HL-60/S4 treated with phorbol 12-myristate 13-acetate at 8.2 ng/mL for 4 days and 3 days (cell line): ENCODE measurements around the gene ORC3.
"Not testable (repeated sequence)": the region's sequence is repeated elsewhere in the genome, so short reads cannot be mapped to it uniquely, and the experiment has no call there.

Source experiments
- in situ Hi-C: fragments of 300-500 bp; cut with MboI; formaldehyde crosslinking; loops from 2 replicates; pipeline ENCODE4 v1.15.0; 2022; ENCODE audit warnings: low sequenced_read_pairs

The ORC3 gene

GRCh38 chr6:87658516-87658915, 68.6 kb downstream of the ORC3 start:
- in situ Hi-C loops = no loop called here

DNA sequence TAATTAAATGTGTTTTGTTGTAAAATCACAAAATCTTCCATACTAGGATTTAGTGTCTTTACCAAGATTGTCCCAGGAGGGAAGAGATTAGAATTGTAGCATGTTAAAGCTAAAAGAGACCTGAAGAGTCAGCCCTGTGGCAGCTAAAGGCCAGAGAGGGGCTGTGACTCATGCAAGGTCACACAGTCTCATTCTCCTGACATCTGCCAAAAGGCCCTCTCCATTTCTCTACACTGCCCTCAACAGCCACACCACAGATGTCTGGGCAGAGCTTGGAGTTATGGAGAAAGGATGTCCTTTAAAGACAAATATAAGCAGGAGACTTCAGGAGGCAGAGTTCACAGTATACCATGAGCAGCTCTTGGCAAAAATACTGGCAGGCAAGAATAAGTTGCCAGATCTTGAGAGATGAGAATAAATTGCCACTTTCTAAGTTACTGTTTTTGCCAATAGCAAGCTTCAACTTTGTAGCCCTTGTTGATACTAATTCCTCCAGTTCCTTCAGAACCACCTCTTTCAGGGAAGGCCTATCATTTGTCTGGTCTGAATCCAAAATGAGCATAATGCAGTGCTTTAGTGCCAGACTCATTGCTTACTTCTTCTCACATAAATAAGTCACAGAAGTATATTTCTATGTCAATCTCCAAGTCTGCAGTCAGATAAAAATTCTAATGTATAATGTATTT, 70.4 kb downstream of the ORC3 start:
- in situ Hi-C loops = no loop called here

GRCh38 chr6:87661016-87661415, 71.1 kb downstream of the ORC3 start:
- in situ Hi-C loops = no loop called here

- in situ Hi-C loops = no loop called here
These were observed 71.6 kb downstream of the ORC3 start for GRCh38 chr6:87661503-87661902.

DNA sequence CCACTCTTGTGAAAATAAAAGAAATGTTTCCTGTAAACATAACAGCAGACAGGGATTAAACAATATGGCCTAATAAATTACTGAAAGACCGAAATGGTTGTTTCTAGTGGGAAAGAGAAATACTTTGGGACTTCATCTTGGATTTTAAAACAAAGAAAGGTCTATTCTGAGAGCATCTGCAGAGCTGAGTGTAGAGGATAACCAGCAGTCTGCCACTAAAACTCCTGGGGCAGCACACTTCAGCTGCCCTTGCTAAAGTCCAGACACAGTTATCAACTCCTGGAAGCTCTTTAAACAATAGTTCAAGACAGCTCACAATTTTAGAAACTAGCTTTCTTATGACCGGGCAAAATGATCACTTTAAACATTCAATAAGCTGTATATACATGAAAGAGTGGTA, 73.5 kb downstream of the ORC3 start:
- in situ Hi-C loops = no loop called here

- in situ Hi-C loops = no loop called here
These were observed 75.1 kb downstream of the ORC3 start for GRCh38 chr6:87664921-87665485.

- in situ Hi-C loops = no loop called here
These were observed 77.1 kb downstream of the ORC3 start for GRCh38 chr6:87667032-87667431.

- in situ Hi-C loops = no loop called here
These were observed 78.1 kb downstream of the ORC3 start for GRCh38 chr6:87668013-87668412.

GRCh38 chr6:87669051-87669450, 79.1 kb downstream of the ORC3 start:
- in situ Hi-C loops = no loop called here

DNA sequence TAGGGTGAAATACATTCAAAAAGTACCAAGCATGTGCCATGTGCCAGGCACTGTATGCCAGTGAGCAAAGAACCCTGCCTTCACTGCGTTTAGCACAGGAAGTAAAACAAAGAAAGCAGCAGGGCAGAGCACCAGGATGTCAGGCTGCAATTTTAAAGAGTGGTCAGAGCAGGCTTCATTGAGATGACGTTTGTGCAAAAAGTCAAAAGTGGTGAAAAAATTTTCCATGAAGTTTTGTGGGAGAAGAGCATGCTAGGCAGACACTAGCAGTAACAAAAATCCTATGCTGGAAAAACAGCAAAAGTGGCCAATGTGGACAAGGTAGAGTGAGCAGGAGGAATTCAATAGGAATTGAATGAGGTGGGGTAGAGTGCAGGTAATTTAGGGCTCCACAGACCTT, 80.8 kb downstream of the ORC3 start:
- in situ Hi-C loops = no loop called here

- in situ Hi-C loops = no loop called here
These were observed 81.7 kb downstream of the ORC3 start for GRCh38 chr6:87671555-87672029.

DNA sequence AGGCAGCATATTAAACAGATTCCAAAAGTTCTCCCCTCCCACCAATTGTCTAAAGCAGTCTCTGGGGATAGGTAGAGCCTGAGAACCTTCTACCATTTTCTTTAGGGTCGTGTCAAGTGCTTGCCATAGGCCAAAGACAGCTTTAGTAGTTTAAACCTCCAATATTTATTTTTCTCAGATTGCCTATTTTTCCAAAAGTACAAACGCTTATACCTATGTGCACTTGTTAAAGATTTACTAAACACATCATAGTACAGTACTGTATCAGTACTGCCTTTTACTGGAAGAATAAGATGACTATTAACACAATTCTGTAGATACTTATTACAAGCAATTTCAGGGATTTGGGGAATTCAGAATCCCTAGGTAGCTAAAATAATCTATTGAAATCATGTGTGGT, 82.7 kb downstream of the ORC3 start:
- in situ Hi-C loops = no loop called here

- in situ Hi-C loops = no loop called here
These were observed 83.3 kb downstream of the ORC3 start for GRCh38 chr6:87673237-87673636.

DNA sequence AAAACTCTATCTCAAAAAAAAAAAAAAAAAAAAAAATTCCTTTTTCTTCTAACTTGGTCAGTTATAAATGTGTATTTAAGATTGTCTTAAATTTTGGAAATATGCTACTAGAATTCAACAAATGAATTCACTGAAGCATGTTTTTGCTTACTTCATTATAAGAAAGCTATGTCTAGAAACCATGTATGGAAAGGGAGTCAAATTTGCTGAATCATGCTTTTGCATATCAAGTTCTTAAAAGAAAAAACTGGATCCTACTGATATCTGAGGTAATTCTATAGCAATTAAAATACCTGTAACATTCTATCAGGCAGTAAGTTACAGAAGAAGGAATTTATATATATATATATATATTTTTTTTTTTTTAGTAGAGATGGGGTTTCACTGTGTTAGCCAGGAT, 84.4 kb downstream of the ORC3 start:
- in situ Hi-C loops = no loop called here

- in situ Hi-C loops = no loop called here
These were observed 85.2 kb downstream of the ORC3 start for GRCh38 chr6:87675004-87675681.

DNA sequence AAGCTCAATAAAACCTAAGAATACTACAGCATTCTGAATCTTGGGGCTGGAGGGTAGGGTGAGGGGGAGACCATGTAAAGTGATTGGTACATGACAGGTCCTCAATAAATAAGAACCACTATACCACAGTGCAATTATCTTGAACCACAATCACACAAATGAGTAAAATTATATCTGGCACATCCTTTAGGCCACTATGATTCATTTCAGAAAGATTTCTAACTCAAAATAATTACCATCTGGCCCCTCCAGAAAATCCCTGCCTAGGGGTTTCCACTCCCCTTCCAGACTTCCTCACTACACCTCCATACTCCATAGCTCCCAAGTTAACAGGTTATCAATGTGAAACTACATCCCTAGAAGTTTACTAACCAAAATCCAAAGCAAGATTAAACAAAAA, 92.4 kb downstream of the ORC3 start:
- in situ Hi-C loops = no loop called here

DNA sequence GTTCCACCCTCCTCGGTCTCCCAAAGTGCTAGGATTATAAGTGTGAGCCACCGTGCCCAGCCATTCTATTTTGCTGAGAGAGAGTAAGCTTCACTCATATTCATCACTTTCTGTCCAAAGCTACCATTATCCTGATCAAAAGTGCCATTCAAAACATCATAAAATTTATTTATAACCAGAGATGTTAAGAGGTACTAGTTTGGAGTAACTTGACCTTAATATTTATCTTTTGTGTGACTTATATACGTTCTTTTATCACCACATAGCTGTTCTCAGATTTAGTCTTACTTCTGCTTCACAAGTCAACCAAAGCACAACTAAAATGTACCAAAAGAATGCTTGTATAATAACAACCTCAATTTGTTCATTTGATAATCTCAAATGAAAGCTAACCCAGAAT, 94.0 kb downstream of the ORC3 start:
- in situ Hi-C loops = no loop called here

- in situ Hi-C loops = no loop called here
These were observed 95.1 kb downstream of the ORC3 start for GRCh38 chr6:87684895-87685654.

DNA sequence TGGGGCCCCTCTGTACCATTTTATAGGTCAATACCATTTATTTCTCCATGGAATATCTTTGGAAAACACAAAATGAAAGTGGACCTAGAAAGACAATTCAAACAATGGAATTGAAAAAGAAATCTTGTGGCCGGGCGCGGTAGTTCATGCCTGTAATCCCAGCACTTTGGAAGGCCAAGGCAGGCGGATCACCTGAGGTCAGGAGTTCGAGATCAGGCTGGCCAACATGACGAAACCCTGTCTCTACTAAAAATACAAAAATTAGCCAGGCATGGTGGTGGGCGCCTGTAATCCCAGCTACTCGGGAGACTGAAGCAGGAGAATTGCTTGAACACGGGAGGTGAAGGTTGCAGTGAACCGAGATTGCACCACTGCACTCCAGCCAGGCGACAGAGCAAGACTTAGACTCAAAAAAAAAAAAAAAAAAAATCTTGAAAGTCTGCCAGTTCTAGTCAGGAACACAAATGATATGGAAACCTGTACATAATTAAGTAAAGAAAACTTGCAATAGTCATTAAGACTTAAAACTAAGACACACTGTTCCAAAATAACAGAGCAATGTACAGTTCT, 96.8 kb downstream of the ORC3 start:
- in situ Hi-C loops = not testable (repeated sequence)

DNA sequence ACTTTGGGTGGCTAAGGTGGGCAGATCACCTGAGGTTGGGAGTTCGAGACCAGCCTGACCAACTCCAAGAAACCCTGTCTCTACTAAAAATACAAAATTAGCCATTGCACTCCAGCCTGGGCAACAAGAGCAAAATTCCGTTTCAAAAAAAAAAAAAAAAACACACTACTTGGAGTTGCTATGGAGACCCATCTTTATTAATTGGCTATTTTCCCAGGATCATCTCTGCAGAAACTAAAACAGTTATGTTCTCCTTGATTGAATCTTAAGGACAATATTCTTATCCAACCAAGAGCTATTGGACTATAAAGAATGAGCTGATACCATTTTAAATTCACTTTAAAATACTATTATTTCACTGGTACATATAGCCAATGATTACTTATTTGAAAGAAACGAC, 97.4 kb downstream of the ORC3 start:
- in situ Hi-C loops = no loop called here

GRCh38 chr6:87687893-87688292, 98.0 kb downstream of the ORC3 start:
- in situ Hi-C loops = not testable (repeated sequence)
